ENCODE data around the gene PPIL1. TPM values are rescaled to one million over a fixed set of nuclear protein-coding genes. Genes with fewer than 3 reads are reported as not detected.
A peak's percentile ranks its signal among the peaks of the same experiment; 100 is the strongest.

Gene PPIL1
- 23.4 and 34.8 TPM in 2 replicates for polyA plus RNA-seq (2011; rRNA removed)
- 13.8 and 20.7 TPM in 2 replicates for polyA minus RNA-seq (2011; rRNA and poly(A)+ RNA removed)

DNA sequence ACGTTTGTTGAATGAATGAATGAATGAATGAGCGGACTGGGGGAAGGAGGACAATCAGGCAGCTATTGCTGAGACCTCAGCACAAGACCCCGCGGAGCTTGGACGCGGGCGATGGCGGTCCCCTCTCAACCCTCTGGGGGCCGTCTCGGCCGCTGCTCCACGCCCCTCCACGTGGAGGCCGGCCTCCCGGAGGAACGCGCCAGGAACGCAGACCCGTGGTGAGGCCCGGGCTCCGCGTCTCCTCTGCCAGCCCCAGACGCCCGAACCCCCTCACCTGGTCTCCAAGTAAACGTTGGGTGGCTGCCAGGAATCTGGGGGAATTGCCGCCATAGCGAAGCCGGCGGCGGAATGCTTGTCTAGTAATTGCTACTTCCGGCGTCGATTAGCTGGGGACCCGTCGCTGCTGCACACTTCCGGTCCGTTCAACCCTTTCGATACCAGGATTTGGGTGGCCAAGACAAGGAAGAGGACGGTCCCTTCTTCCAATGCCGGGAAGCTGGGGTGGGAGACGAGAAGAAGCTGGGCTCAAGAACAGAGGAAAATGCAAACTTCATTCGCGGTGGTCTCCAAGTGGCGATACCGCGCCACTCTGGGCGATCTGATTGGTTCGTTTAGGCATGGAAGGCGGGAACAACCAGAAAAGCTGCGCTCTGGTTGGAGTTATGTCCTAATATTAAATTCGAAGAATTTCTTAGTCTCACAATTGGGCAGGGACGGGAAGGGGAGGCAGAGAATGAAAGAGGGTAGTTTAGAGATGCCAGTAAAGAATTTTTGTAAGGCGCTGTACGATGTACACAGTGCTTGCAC, at the start of gene PPIL1:
Gene PPIL1 (minus strand): TSS at position 361 of the 807 bp plus-strand sequence. CDS start 31 bp downstream, at position 330.
- TF ChIP-seq, protein P1, sequence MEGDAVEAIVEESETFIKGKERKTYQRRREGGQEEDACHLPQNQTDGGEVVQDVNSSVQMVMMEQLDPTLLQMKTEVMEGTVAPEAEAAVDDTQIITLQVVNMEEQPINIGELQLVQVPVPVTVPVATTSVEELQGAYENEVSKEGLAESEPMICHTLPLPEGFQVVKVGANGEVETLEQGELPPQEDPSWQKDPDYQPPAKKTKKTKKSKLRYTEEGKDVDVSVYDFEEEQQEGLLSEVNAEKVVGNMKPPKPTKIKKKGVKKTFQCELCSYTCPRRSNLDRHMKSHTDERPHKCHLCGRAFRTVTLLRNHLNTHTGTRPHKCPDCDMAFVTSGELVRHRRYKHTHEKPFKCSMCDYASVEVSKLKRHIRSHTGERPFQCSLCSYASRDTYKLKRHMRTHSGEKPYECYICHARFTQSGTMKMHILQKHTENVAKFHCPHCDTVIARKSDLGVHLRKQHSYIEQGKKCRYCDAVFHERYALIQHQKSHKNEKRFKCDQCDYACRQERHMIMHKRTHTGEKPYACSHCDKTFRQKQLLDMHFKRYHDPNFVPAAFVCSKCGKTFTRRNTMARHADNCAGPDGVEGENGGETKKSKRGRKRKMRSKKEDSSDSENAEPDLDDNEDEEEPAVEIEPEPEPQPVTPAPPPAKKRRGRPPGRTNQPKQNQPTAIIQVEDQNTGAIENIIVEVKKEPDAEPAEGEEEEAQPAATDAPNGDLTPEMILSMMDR (IDR thresholded peaks at IDR 0.05; ENCODE audit: insufficient read depth, low read depth, low read length), result no peak
- Histone ChIP-seq H3K4me3 (ENCODE audit: low read depth, low read length) (peak within 1 kb of the TSS; percentile 55), H3K36me3 (ENCODE audit: control insufficient read depth, insufficient read depth, low read length) (no peaks in the 10 kb centered on the region), H3K27me3 (ENCODE audit: control insufficient read depth, insufficient read depth, low read length) (no peaks in the 10 kb centered on the region)
- ChIA-PET CTCF (interaction anchor here (0.6 to 5.0 kb wide), 17 partner anchors 8 to 260 kb away, joined by 3 to 40 read pairs (median 4); partner anchors contain the start of gene C6orf89), POLR2A (interaction anchor here (0.6 to 1.1 kb wide), 2 partner anchors 23 to 111 kb away, joined by 3 read pairs; partner anchors contain the start of gene MTCH1)
- DNase-seq (ENCODE audit: low read depth), result no peak

DNA sequence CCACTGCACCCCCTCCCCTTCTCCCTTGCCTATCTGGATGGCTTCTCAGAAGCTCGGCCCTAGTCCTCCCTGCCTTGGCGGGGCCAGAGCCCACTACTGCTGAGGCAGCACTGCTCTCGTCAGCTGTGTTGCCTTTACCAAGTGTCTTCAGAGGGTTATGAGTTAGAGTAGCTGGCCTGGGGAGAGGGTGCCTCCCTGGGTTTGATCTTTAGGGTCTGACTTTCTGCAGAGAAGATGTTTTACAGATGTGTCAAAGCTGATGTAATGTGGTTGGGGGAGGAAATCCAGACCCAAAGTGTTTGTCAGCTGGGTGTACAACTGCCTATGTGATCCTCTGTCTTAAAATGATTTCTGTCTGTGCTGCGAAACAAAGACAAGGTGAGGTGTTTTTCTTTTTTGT, 49.5 kb upstream of the PPIL1 start:
- ChIA-PET CTCF (interaction anchor here (1.2 to 1.3 kb wide), 2 partner anchors 16 to 55 kb away, joined by 3 to 4 read pairs; no protein-coding TSS in a partner anchor), POLR2A (no interaction called here)
- Histone ChIP-seq H3K36me3 (ENCODE audit: control insufficient read depth, insufficient read depth, low read length) (peaks cover 2% of the 10 kb centered on the region), H3K4me3 (ENCODE audit: low read depth, low read length) (no peak overlapping the region), H3K27me3 (ENCODE audit: control insufficient read depth, insufficient read depth, low read length) (no peaks in the 10 kb centered on the region)
- DNase-seq (ENCODE audit: low read depth), result no peak
- TF ChIP-seq, protein P1 (IDR thresholded peaks at IDR 0.05; ENCODE audit: insufficient read depth, low read depth, low read length), result no peak

DNA sequence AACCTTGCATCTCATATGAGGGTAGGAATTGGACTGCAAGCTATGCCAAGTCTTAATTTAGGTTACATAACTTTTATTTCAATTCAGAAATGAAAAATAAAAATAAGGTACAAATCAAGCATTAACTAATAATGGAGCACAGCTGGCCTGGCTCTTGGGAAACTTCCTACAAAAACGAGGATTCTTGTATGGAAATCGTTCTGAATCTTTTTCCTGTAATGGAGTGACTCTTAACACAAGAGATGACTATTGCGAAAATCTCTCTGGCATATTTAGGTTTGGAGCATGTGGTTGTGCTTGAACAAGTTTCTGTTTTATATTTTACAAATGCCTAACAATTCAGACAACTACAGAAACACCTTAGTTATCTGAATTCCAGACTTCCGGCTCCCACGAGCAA, 45.9 kb upstream of the PPIL1 start:
- TF ChIP-seq, protein P1 (IDR thresholded peaks at IDR 0.05; ENCODE audit: insufficient read depth, low read depth, low read length), result no peak
- peaks cover 3% of the 10 kb centered on the region; the same call in 1 of the 2 replicates for H3K36me3 ChIP-seq (ENCODE audit: control insufficient read depth, insufficient read depth, low read length)
- no peak overlapping the region for H3K4me3 ChIP-seq (ENCODE audit: low read depth, low read length)
- H3K27me3 ChIP-seq (ENCODE audit: control insufficient read depth, insufficient read depth, low read length), result no peaks in the 10 kb centered on the region
- ChIA-PET CTCF (interaction anchor here (5.3 kb wide), 1 partner anchor 98 kb away, joined by 19 read pairs; no protein-coding TSS in a partner anchor), POLR2A (no interaction called here)
- DNase-seq (ENCODE audit: low read depth), result no peak

DNA sequence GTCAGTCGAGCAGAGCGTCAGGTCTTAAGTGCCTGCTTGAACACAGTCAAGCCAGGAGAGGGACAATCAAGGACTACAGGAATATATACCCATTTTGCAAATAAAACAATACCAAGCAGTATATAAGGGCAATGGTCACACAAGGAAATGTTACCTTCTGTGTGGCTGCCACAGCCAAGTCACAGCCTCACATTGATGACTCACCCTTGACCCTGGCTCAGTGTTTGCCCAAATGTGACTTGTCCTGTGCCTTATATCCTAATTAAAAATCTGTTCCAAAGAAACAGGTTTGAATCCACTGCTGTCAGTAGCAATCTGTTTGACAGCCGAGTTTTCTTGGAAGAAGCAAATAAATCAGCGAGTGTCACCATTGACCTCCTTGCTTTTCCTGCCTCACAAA, 45.4 kb upstream of the PPIL1 start:
- H3K27me3 ChIP-seq (ENCODE audit: control insufficient read depth, insufficient read depth, low read length), result no peaks in the 10 kb centered on the region
- TF ChIP-seq, protein P1 (IDR thresholded peaks at IDR 0.05; ENCODE audit: insufficient read depth, low read depth, low read length), result no peak
- CTCF ChIA-PET, result interaction anchor here (0.9 to 5.3 kb wide), 2 partner anchors 11 to 99 kb away, joined by 3 to 19 read pairs; no protein-coding TSS in a partner anchor
- no peak overlapping the region for H3K4me3 ChIP-seq (ENCODE audit: low read depth, low read length)
- peaks cover 5% of the 10 kb centered on the region for H3K36me3 ChIP-seq (ENCODE audit: control insufficient read depth, insufficient read depth, low read length)
- POLR2A ChIA-PET, result no interaction called here
- DNase-seq (ENCODE audit: low read depth), result no peak

DNA sequence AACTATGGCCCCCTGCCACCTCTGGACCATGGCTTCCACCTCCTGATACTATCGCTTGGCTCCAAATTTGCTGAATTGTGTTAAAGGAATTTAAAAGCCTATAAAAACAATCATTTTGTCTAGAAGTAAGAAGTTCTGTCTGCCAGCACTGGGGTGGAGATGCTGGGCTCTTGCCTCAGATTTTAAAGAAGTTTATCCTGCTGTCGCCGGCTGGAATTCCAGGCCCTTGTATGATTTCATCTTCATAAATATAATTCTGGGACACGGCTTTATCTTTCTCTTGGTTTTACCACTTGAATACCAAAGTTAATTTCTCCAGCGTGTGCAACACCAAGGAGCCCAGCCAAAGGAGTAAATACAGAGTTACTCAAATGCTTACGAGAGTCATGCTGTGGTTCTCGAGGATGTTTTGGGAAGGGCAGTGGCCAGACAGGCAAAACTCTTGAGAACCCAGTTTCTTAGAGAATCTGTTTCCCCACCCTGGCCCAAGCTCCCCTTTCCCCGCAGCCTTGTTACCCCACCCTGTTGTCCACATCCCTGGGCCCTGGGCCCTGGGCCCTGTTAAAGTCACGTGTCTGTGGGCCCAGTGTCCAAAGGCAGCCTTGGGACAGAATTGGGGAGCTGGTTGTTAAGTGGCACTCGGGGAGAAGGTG, 43.1 kb upstream of the PPIL1 start:
- Histone ChIP-seq H3K36me3 (ENCODE audit: control insufficient read depth, insufficient read depth, low read length) (peaks cover 4% of the 10 kb centered on the region), H3K27me3 (ENCODE audit: control insufficient read depth, insufficient read depth, low read length) (no peaks in the 10 kb centered on the region), H3K4me3 (ENCODE audit: low read depth, low read length) (no peak overlapping the region)
- peak; percentile 98 for DNase-seq (ENCODE audit: low read depth)
- CTCF ChIA-PET, result interaction anchor here (5.3 kb wide), 1 partner anchor 101 kb away, joined by 19 read pairs; no protein-coding TSS in a partner anchor
- POLR2A ChIA-PET, result interaction anchor here (0.7 kb wide), 1 partner anchor 15 kb away, joined by 4 read pairs; no protein-coding TSS in a partner anchor
- TF ChIP-seq, protein P1 (IDR thresholded peaks at IDR 0.05; ENCODE audit: insufficient read depth, low read depth, low read length), result no peak

Data from BJ (cell line).